Measurements from ENCODE around the gene BST2.

Gene BST2

DNA sequence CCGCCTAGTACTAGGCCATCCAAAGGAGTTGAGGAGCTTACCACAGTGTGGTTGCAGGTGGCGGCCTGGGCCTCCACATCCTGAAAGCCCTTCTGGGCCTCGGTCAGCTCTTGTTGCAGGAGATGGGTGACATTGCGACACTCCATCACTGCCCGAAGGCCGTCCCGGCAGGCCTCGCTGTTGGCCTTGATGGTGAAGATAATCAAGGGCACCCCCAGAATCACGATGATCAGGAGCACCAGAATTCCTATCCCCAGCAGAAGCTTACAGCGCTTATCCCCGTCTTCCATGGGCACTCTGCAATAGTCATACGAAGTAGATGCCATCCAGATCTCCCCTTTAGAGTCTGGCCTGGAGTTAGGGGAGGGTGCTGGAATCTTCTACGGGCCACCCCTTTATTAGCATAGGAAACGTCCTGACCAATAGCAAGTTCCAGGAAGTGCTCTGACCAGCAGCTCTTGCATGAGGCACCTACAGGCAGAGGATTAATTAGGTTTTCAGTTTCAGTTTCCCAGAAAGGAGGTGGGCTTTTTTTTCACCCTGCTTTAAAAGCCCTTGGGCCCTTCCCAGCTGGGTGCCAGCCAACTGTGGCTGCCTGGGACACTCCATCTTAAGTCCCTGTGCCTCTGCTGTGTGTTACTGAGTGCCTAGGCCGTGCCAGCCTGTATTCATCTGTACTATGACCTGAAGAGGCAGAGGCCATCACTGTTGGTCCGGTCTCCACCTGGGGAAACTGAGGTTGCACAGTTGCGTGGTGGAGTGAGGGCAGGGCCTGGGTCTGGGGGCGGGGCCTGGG is at the start of gene BST2:
Gene BST2, minus strand, starts transcription at position 381 of the 796 bp plus-strand sequence. Its CDS starts 55 bp downstream, at position 326.
- DNase-seq = peak; percentile 90

DNA sequence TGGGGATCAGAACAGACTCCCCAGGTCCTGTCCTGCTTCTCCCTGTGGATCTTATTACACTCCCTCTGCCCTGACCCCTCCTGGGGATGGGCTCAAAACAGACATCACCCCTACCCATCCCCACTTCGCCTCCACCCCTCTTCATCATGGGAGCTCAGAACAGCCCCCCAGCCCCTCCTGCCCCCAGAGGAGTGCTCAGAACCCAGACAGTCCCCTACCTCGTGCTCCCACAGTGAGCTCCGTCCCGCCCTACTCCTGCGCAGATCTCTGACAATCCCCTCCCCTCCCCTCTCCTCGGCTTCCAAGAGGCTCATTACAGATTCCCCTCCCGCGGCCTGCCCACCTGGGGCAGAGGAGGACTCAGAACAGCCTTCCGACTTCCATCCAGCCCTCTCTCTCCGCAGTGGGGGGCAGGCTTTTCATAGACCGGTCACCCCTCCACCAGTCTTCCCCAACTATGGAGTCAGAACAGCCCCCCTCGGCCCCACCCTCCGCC is 49.2 kb upstream of the BST2 start:
- no peak for DNase-seq

DNA sequence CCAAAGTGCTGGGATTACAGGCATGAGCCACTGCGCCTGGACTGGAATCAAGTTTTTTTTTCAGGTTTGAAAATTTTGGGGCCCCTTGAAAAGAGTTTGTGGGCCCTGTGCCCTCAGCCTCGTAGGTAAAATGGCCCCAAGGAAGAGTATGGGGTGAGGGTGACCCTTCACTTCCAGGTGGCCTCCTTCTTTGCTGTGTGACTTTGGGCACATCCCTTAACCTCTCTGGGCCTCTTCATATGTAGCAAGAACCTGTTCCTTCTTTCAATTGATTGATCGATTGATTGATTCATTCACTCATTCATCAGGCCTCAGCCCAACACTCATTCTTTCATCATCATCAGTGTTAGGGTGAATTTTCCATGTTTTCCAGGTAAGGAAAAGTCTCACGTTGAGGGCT is 46.4 kb upstream of the BST2 start:
- no peak for DNase-seq

- DNase-seq = peak; percentile 84
These were observed 45.0 kb upstream of the BST2 start for GRCh38 chr19:17450264-17451075.

GRCh38 chr19:17448131-17448967 is 42.9 kb upstream of the BST2 start, which contains the start of gene TMEM221:
TSS of gene TMEM221 (minus strand) at chr19:17448668. CDS start at chr19:17448462, 206 bp downstream.
- DNase-seq = peak; percentile 47

DNA sequence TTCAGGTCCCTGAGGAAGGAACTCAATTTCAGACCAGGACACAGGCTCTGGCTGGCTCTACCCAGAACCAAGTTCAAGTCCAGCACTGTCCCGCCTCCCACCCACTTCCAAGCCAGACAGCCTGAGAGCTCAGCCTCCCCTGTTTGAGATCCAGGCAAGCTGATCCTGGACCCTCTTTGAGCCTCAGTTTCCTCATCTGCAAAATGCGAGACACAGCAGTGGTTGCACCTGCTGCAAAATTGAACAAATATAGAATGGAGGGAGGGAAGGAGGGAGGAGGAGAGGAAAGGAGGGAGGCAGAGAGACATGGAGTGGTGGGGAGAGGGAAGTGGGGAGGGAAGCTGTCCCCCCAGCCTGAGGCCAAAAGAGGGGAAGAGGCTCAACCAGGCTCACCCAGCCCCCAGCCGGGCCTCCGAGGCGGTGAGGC is 42.3 kb upstream of the BST2 start:
- no peak for DNase-seq

DNA sequence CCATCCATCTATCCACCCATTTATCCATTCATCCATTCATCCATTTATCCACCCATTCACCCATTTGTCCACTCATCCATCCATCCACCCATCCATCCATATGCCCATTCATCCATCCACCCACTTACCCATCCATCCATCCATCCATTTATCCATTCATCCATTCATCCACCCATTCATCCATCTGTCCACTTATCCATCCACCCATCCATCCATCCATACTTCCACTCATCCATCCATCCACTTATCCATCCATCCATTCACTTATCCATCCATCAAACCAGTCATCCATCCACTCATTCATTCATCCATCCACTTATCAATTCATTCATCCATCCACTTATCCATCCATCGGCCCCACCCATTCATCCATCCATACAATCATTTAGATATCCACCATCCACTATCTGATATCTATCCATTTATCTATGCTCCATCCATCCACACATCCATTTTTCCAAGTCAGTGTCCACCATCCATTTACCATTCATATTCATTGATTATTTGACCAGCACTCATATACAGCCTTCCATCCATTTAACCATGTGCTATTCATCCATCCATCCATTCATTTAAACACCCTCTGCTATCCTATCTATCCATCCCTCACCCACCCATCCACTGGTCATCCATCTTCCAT is 40.2 kb upstream of the BST2 start:
- no peak for DNase-seq

DNA sequence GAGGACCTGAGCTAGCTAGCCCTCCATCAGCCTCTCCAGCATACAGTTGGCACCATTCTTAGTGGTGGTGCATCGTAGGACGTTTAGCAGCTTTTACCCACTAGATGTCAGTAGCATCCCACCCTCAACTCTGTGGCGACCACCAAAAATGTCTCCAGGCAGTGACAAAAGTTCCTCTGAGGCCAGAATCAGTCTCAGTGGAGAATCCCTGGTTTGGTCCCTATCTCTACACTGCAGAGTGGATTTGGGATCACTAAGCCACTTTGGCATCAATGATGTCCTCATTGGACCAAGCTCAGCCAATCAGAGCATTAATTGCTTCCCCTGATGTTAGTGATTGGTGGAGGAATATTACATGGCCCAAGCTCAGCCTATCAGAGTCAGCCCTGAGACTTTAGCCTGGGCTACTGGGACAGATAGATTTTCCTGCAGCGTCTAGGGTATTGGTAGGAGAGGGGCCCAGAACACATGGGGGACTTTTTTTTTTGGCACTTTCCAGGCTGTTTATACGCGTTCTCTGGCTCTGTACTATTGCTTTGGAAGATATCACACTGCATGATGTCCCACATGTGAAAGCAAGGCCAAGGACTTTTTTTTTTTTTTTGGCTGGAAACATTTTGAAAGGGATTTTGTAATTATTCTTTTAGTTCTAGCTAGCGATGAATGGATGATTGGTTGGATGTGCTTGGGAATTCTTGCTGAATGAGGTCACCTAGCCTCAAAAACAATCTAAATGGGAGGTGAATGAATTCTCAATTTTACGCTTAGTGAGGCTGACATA is 36.0 kb upstream of the BST2 start:
- peak; percentile 30 for DNase-seq

- no peak for DNase-seq
These were observed 31.4 kb upstream of the BST2 start for GRCh38 chr19:17436874-17437267.

GRCh38 chr19:17436094-17436873 is 30.9 kb upstream of the BST2 start:
- no peak for DNase-seq

GRCh38 chr19:17435218-17435617 is 29.8 kb upstream of the BST2 start:
- no peak for DNase-seq

GRCh38 chr19:17431417-17431816 is 26.0 kb upstream of the BST2 start:
- DNase-seq = no peak

GRCh38 chr19:17429641-17430113 is 24.2 kb upstream of the BST2 start:
- DNase-seq = no peak

- DNase-seq = peak; percentile 61
These were observed 19.4 kb upstream of the BST2 start for GRCh38 chr19:17424743-17425365.

GRCh38 chr19:17423429-17424208 is 18.2 kb upstream of the BST2 start:
- DNase-seq = no peak

- no peak for DNase-seq
These were observed 16.5 kb upstream of the BST2 start for GRCh38 chr19:17421942-17422341.

- DNase-seq = peak; percentile 52
These were observed 15.1 kb upstream of the BST2 start for GRCh38 chr19:17420475-17420924.

- peak; percentile 98 for DNase-seq
These were observed 14.4 kb upstream of the BST2 start, which contains the start of gene MVB12A for GRCh38 chr19:17419621-17420474. TSS of gene MVB12A (plus strand) at chr19:17420047. CDS start at chr19:17420136, 89 bp downstream.
